BE2C (cell line): Measurements from ENCODE around the gene PPARG.
"Not testable (repeated sequence)": the region's sequence is repeated elsewhere in the genome, so short reads cannot be mapped to it uniquely, and the experiment has no call there.

Experiments
- DNase-seq: peaks from one replicate; pipeline ENCODE4 v3.0.0-alpha.2; 2020
- H3K27me3 ChIP-seq: fragments of 250-450 bp; sonication (Bioruptor Pico); 2 replicates; pipeline ENCODE4 v1.5.1; 2020; ENCODE audit warnings: mild to moderate bottlenecking
- H3K36me3 ChIP-seq: fragments of 250-450 bp; sonication (Bioruptor Pico); 2 replicates; pipeline ENCODE4 v1.5.1; 2020; ENCODE audit warnings: mild to moderate bottlenecking
- H3K4me1 ChIP-seq: fragments of 250-450 bp; sonication (Bioruptor Pico); 2 replicates; pipeline ENCODE4 v1.5.1; 2020
- H3K4me3 ChIP-seq: 2 replicates; pipeline ENCODE4 v1.5.1; 2011; ENCODE audit warnings: low read depth, low read length
- H3K9me3 ChIP-seq: fragments of 250-450 bp; sonication (Bioruptor Pico); 2 replicates; pipeline ENCODE4 v1.5.1; 2020
- TF ChIP-seq, protein P1 (sequence below): IDR thresholded peaks from 2 replicates; pipeline ENCODE4 v1.5.1; 2012; ENCODE audit warnings: mild to moderate bottlenecking, low read depth, low read length

The PPARG gene

DNA sequence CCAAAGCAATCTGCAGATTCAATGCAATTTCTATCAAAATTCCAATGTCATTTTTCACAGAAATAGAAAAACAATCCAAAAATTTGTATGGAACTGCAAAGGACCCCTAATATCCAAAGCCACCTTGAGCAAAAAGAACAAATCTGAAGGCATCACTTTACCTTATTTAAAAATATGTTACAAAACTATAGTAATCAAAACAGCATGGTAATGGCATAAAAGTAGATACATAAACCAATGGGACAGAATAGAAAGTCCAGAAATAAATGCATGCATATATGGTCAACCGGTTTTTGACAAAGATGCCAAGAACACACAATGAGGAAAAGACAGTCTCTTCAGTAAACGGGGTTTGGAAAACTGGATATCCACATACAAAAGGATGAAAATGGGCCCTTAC, 39.4 kb upstream of the PPARG start:
- no peaks in the 10 kb centered on the region for H3K36me3 ChIP-seq
- no peak overlapping the region for H3K4me3 ChIP-seq
- TF ChIP-seq, protein P1, sequence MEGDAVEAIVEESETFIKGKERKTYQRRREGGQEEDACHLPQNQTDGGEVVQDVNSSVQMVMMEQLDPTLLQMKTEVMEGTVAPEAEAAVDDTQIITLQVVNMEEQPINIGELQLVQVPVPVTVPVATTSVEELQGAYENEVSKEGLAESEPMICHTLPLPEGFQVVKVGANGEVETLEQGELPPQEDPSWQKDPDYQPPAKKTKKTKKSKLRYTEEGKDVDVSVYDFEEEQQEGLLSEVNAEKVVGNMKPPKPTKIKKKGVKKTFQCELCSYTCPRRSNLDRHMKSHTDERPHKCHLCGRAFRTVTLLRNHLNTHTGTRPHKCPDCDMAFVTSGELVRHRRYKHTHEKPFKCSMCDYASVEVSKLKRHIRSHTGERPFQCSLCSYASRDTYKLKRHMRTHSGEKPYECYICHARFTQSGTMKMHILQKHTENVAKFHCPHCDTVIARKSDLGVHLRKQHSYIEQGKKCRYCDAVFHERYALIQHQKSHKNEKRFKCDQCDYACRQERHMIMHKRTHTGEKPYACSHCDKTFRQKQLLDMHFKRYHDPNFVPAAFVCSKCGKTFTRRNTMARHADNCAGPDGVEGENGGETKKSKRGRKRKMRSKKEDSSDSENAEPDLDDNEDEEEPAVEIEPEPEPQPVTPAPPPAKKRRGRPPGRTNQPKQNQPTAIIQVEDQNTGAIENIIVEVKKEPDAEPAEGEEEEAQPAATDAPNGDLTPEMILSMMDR, result no peak
- no peaks in the 10 kb centered on the region for H3K9me3 ChIP-seq
- H3K4me1 ChIP-seq, result no peaks in the 10 kb centered on the region
- no peak for DNase-seq
- H3K27me3 ChIP-seq, result no peaks in the 10 kb centered on the region

DNA sequence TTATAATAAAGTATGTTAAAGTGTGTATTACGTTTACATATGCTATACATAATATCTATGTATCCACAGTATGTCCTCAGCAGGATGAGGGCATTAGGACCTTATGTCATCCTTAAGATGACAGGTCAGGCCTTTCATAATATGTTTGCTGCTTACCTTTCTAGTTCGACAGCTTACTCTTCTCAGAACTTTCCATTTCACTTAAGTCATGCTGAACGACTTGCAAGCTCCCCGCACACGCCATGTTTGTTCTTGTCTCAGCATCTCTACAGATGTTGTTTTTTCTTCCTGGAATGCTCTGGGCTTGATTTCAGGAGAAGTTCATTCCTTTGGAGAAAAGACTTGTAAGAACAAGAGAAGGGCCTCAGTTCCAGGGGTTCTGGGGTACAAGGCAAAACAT, 36.0 kb upstream of the PPARG start:
- H3K9me3 ChIP-seq, result no peaks in the 10 kb centered on the region
- no peak for DNase-seq
- no peaks in the 10 kb centered on the region for H3K36me3 ChIP-seq
- TF ChIP-seq, protein P1, result no peak
- no peak overlapping the region for H3K4me3 ChIP-seq
- no peaks in the 10 kb centered on the region for H3K4me1 ChIP-seq
- no peaks in the 10 kb centered on the region for H3K27me3 ChIP-seq

DNA sequence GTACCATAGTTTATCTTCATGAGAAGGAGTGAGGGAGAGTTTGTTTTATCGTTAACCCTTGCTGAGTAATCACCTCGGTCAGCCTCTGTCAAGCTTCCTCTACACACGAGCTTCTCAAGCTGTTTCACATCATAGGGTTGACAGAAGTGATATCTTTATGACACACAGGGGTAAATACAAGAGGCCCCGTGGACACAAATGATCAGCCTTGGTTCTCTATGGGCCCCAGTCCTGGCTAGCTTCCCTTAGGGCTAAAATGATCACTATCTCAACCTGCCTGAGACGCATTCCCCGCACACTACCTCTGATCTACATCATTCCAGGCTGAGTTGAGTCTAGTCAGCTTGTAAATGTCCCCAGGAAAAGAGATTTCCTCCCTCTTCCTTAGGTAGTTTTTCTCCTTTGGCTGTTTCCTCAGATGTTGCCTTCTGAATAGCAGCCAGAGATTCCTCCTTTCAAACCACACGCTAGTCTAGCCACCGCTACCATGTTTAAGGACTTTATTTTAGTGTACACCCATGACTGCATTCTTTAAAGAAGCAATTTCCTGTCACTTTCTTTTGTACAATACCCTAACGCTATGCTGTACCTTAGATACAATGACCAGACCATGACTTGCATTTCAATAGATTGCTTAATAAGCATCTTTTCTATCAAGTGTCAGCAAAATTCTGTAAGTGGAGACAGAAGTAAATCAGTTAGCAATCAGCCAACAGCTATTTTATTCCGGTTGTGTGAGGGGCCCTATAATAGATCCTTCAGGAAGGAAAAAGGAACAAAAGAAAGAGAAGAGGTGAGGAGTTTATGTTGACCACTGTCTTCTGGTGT, 35.1 kb upstream of the PPARG start:
- no peak for DNase-seq
- TF ChIP-seq, protein P1, result no peak

DNA sequence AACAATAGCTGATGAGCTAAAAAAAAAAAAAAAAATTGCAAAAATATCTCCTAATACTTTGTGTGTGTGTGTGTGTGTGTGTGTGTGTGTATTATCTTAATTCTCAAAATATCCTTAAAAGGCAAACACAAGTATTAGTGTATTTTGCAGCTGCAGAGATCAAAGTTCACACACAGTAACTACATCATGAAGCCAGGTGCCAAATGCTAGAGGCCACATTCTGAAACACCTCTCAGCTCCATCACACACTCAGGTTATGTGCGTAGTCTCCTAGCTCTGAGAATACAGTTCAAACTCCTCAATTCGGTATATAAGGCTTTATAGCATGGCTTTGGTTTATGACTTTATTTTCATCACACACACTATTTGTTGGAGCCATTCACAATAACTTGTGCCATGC, 33.5 kb upstream of the PPARG start:
- Histone ChIP-seq H3K4me3 (no peak overlapping the region), H3K9me3 (no peaks in the 10 kb centered on the region), H3K4me1 (no peaks in the 10 kb centered on the region), H3K36me3 (no peaks in the 10 kb centered on the region), H3K27me3 (no peaks in the 10 kb centered on the region)
- no peak for DNase-seq
- TF ChIP-seq, protein P1, result no peak

More for the DNA sequence above, 35.1 kb upstream of the PPARG start:
- Histone ChIP-seq H3K9me3 (no peaks in the 10 kb centered on the region), H3K36me3 (no peaks in the 10 kb centered on the region), H3K4me1 (no peaks in the 10 kb centered on the region), H3K4me3 (no peak overlapping the region), H3K27me3 (no peaks in the 10 kb centered on the region)

DNA sequence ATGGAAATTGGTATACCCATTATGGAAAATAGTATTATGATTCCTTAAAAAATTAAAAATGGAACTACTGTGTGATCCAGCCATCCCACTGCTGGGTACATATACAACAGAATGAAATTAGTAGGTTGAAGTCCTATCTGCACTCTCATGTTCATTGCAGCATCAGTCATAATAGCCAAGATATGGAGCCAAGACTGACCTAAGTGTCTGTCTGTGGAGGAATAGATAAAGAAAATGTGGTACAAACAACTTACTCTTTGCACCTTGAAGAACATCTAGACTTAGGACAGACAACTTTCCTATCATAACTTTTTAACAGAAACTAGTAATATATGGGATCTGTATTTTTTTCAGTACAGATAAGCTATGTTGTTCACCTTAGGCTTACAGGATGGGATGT, 30.0 kb upstream of the PPARG start:
- Histone ChIP-seq H3K4me3 (no peak overlapping the region), H3K27me3 (no peaks in the 10 kb centered on the region), H3K4me1 (no peaks in the 10 kb centered on the region), H3K9me3 (no peaks in the 10 kb centered on the region), H3K36me3 (no peaks in the 10 kb centered on the region)
- DNase-seq, result no peak
- TF ChIP-seq, protein P1, result no peak

DNA sequence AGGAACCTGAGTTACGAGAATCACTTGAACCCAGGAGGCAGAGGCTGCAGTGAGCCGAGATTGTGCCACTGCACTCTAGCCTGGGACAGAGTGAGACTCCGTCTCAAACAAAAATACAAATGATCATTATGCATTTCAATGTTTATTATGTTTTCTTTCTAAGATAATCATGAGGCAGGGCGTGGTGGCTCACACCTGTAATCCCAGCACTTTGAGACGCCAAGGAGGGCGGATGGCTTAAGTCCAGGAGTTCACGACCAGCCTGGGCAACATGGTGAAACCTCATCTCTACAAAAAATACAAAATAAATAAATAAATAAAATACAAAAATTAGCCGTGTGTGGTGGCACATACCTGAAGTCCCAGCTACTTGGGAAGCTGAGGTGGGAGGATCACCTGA, 26.7 kb upstream of the PPARG start:
- not testable (repeated sequence) for H3K9me3 ChIP-seq, H3K4me3 ChIP-seq, H3K4me1 ChIP-seq, H3K27me3 ChIP-seq, H3K36me3 ChIP-seq, DNase-seq
